Uterus (tissue), 4 donors: ENCODE results near the gene STS. TPM values are rescaled to one million over a fixed set of nuclear protein-coding genes. Genes with fewer than 3 reads are reported as not detected.

Experiments used
- DNase-seq, 2 donors: peaks; one replicate each; pipeline ENCODE4 v3.0.0-alpha.2; 2019 to 2020
- H3K27ac ChIP-seq, 2 donors: fragments of 200-600 bp; sonication (generic); 1 replicate in 1 of 2; 2 replicates in 1 of 2; pipeline ENCODE4 v1.5.1; 2016 to 2018
- H3K27me3 ChIP-seq, 2 donors: fragments of 200-600 bp; sonication (generic); one replicate each; pipeline ENCODE4 v1.5.1; 2018 to 2019; ENCODE audit warnings: control low read depth in 1 of 2
- H3K36me3 ChIP-seq, 2 donors: fragments of 200-600 bp; sonication (generic); one replicate each; pipeline ENCODE4 v1.5.1; 2019; ENCODE audit warnings: control low read depth in 1 of 2
- H3K4me1 ChIP-seq, 2 donors: fragments of 200-600 bp; sonication (generic); one replicate each; pipeline ENCODE4 v1.5.1; 2018 to 2019; ENCODE audit warnings: control low read depth in 1 of 2
- H3K4me3 ChIP-seq, 2 donors: fragments of 200-600 bp; sonication (generic); 1 replicate in 1 of 2; 2 replicates in 1 of 2; pipeline ENCODE4 v1.5.1; 2018 to 2019; ENCODE audit warnings: mild to moderate bottlenecking in 1 of 2
- H3K9me3 ChIP-seq, 2 donors: fragments of 200-600 bp; sonication (generic); one replicate each; pipeline ENCODE4 v1.5.1; 2019; ENCODE audit warnings: control low read depth in 1 of 2
- POLR2A ChIP-seq, 2 donors: fragments of 450-650 bp; IDR thresholded peaks; one replicate each; pipeline ENCODE4 v1.6.1; 2016; ENCODE audit warnings: antibody characterized with exemption in 2 of 2, mild to moderate bottlenecking in 1 of 2, moderate library complexity in 1 of 2
- intact Hi-C: fragments of 100-400 bp; cut with DNase I; formaldehyde crosslinking; loops from one replicate; pipeline ENCODE4 v1.15.1; 2023; ENCODE audit warnings: low total_unique reads
- total RNA-seq, 4 donors: library from RNA; depleted of rRNA in 3 of 4; stranded (reverse); fragments of >200 nt in 3 of 4; gene quantifications; one replicate each; pipeline versions ENCODE4 v1.1.0 to v1.2.4, GENCODE V29; 2014 to 2023
- TF ChIP-seq, protein P1 (sequence below), 4 experiments: fragments of 200-600 bp in 2 of 4; fragments of 450-650 bp in 2 of 4; sonication (generic) in 2 of 4; IDR thresholded peaks; one replicate each; pipeline ENCODE4 v1.5.1; 2016 to 2019; ENCODE audit warnings: antibody characterized with exemption in 4 of 4, mild to moderate bottlenecking in 2 of 4, moderate library complexity in 1 of 4
- donor health status: DM: yes; HTN: yes; CAD: no.

STS gene
- total RNA-seq: 1 to 10 TPM; 3.5 to 7.4 (median 6.2) TPM

- H3K4me1 ChIP-seq: no peaks in the 10 kb centered on the region
- H3K9me3 ChIP-seq: no peaks in the 10 kb centered on the region
- no peaks in the 10 kb centered on the region for H3K36me3 ChIP-seq
- H3K27me3 ChIP-seq: no peaks in the 10 kb centered on the region
- intact Hi-C loops: no loop called here
- DNase-seq: peak; percentile 33 to 48
- peak within 1 kb of the TSS; percentile 66 to 94 for H3K4me3 ChIP-seq
- no peak for TF ChIP-seq POLR2A (IDR thresholded peaks at IDR 0.05)
- TF ChIP-seq, protein P1, sequence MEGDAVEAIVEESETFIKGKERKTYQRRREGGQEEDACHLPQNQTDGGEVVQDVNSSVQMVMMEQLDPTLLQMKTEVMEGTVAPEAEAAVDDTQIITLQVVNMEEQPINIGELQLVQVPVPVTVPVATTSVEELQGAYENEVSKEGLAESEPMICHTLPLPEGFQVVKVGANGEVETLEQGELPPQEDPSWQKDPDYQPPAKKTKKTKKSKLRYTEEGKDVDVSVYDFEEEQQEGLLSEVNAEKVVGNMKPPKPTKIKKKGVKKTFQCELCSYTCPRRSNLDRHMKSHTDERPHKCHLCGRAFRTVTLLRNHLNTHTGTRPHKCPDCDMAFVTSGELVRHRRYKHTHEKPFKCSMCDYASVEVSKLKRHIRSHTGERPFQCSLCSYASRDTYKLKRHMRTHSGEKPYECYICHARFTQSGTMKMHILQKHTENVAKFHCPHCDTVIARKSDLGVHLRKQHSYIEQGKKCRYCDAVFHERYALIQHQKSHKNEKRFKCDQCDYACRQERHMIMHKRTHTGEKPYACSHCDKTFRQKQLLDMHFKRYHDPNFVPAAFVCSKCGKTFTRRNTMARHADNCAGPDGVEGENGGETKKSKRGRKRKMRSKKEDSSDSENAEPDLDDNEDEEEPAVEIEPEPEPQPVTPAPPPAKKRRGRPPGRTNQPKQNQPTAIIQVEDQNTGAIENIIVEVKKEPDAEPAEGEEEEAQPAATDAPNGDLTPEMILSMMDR (IDR thresholded peaks at IDR 0.05): no peak
- peak within 1 kb of the TSS; percentile 84 to 88 for H3K27ac ChIP-seq
Measured at GRCh38 chrX:7147413-7147977, at the start of gene STS. Gene STS, plus strand, starts transcription at chrX:7147712. Its CDS starts 105,488 bp downstream, at chrX:7253200.

- no peaks in the 10 kb centered on the region for H3K4me1 ChIP-seq
- H3K27ac ChIP-seq: no peak overlapping the region
- intact Hi-C loops: no loop called here
- H3K36me3 ChIP-seq: no peaks in the 10 kb centered on the region
- no peak overlapping the region for H3K4me3 ChIP-seq
- no peak for DNase-seq
- H3K9me3 ChIP-seq: no peaks in the 10 kb centered on the region
- TF ChIP-seq, protein P1 (IDR thresholded peaks at IDR 0.05): no peak
- TF ChIP-seq POLR2A (IDR thresholded peaks at IDR 0.05): no peak
- H3K27me3 ChIP-seq: no peaks in the 10 kb centered on the region
Measured at GRCh38 chrX:7100022-7100421, 47.5 kb upstream of the STS start.

DNA sequence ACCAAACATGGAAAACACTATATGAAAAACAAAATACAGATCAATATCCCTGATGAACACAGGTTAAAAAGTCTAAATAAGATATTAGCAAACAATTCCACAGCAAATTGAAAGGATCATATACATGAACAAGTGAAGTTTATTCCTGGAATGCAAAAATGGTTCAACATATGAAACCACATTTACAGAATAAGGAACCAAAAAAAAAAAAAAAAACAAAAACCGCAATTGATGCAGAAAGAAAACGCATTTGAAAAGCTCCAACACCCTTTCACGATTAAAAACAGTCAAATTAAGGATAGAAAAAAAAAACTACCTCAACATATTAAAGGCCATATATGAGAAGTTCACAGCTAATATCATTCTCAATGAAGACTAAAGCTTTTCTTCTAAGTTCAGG lies 45.4 kb upstream of the STS start:
- TF ChIP-seq, protein P1 (IDR thresholded peaks at IDR 0.05): no peak
- TF ChIP-seq POLR2A (IDR thresholded peaks at IDR 0.05): no peak
- no peaks in the 10 kb centered on the region for H3K9me3 ChIP-seq
- no peak for DNase-seq
- H3K4me1 ChIP-seq: no peaks in the 10 kb centered on the region
- H3K27ac ChIP-seq: no peak overlapping the region
- intact Hi-C loops: no loop called here
- no peaks in the 10 kb centered on the region for H3K27me3 ChIP-seq
- no peaks in the 10 kb centered on the region for H3K36me3 ChIP-seq
- no peak overlapping the region for H3K4me3 ChIP-seq

DNA sequence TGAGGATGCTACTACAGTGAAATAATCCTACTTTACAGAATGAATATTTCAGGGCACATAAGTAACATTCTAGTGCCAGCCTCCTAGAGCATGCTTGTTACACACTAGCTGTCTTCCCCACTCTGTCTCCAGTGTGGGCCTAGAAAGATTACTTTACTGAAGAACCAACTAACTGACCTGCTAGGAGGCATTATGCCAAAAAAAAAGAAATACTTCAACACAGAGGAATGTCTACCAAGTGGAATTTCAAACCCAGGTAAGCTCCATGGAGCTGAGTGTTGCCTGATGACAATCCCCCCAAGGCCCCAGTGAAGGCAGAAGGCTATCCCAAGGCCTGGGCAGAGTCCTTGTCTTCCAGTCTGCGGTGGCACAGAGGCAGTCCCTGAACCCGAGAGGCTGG lies 40.9 kb upstream of the STS start:
- no peak for DNase-seq
- no peaks in the 10 kb centered on the region for H3K4me1 ChIP-seq
- intact Hi-C loops: no loop called here
- no peak overlapping the region for H3K4me3 ChIP-seq
- H3K27ac ChIP-seq: no peak overlapping the region
- TF ChIP-seq POLR2A (IDR thresholded peaks at IDR 0.05): no peak
- TF ChIP-seq, protein P1 (IDR thresholded peaks at IDR 0.05): no peak
- H3K36me3 ChIP-seq: no peaks in the 10 kb centered on the region
- no peaks in the 10 kb centered on the region for H3K9me3 ChIP-seq
- H3K27me3 ChIP-seq: no peaks in the 10 kb centered on the region

DNA sequence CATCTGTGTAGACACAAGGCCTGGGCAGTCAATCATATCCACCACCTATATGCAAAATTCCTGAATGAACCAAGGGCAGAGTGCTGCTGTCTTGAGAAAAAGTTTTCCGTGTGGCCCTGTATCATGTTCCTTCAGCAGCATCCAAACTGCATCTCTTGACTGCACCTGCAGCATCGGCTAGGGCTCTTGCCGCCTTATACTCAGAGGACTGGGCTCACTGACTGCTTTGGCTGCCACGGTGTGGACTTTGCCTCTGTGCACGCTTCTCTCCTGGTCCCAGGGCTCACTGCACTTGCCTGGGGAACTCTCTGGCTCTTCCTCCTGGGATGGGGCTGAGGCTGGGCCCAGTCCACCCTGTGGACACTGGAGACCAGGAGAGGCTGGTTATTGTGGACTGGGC lies 39.5 kb upstream of the STS start:
- intact Hi-C loops: no loop called here
- Histone ChIP-seq H3K4me3 (no peak overlapping the region), H3K9me3 (no peaks in the 10 kb centered on the region), H3K27ac (no peak overlapping the region), H3K27me3 (no peaks in the 10 kb centered on the region), H3K36me3 (no peaks in the 10 kb centered on the region), H3K4me1 (no peaks in the 10 kb centered on the region)
- DNase-seq: no peak
- TF ChIP-seq, protein P1 (IDR thresholded peaks at IDR 0.05): no peak
- no peak for TF ChIP-seq POLR2A (IDR thresholded peaks at IDR 0.05)
